HepG2 (cell line): ENCODE results near the gene ZKSCAN3.

ENCODE experiments used
- ELF3 ChIP-seq: IDR thresholded peaks from 2 replicates; pipeline ENCODE4 v1.6.1; 2016; ENCODE audit warnings: missing genetic modification reagents, missing compliant biosample characterization
- ELF4 ChIP-seq: sonication (generic); formaldehyde crosslinking; IDR thresholded peaks from 2 replicates; pipeline ENCODE4 v1.5.0; 2020; ENCODE audit warnings: missing genetic modification reagents, mild to moderate bottlenecking, moderate library complexity, borderline replicate concordance
- KAT7 ChIP-seq: IDR thresholded peaks from 2 replicates; pipeline ENCODE4 v1.6.1; 2018; ENCODE audit warnings: borderline replicate concordance, missing compliant biosample characterization
- POLR2A ChIP-seq, 2 experiments: IDR thresholded peaks; 2 replicates each; pipeline ENCODE4 v1.6.1; 2011; ENCODE audit warnings: low read depth in 2 of 2, low read length in 2 of 2, mild to moderate bottlenecking in 1 of 2, moderate library complexity in 1 of 2; ENCODE audit not compliant: insufficient read depth in 1 of 2
- POLR2AphosphoS5 ChIP-seq: IDR thresholded peaks from 2 replicates; pipeline ENCODE4 v1.6.1; 2012; ENCODE audit warnings: low read depth, low read length
- ZNF124 ChIP-seq: sonication (generic); formaldehyde crosslinking; IDR thresholded peaks from 2 replicates; pipeline ENCODE4 v1.4.0; 2020; ENCODE audit warnings: missing genetic modification reagents
- ZNF143 ChIP-seq: sonication (generic); formaldehyde crosslinking; IDR thresholded peaks from 2 replicates; pipeline ENCODE4 v1.4.0; 2020; ENCODE audit warnings: missing genetic modification reagents
- ZNF274 ChIP-seq: sonication (generic); formaldehyde crosslinking; IDR thresholded peaks from 2 replicates; pipeline ENCODE4 v1.5.1; 2020; ENCODE audit warnings: mild to moderate bottlenecking, missing genetic modification reagents
- ZNF3 ChIP-seq: IDR thresholded peaks from 2 replicates; pipeline ENCODE4 v1.7.0; 2017; ENCODE audit warnings: inconsistent platforms
- ZNF407 ChIP-seq: sonication (generic); formaldehyde crosslinking; IDR thresholded peaks from one replicate; pipeline ENCODE4 v1.5.1; 2020; ENCODE audit warnings: mild to moderate bottlenecking, missing genetic modification reagents; ENCODE audit errors: not compliant biosample characterization
- ZNF510 ChIP-seq: sonication (generic); formaldehyde crosslinking; IDR thresholded peaks from 2 replicates; pipeline ENCODE4 v1.4.0; 2020; ENCODE audit warnings: low read depth, mild to moderate bottlenecking, missing genetic modification reagents
- ZSCAN22 ChIP-seq: sonication (generic); formaldehyde crosslinking; IDR thresholded peaks from 2 replicates; pipeline ENCODE4 v1.4.0; 2020; ENCODE audit warnings: mild to moderate bottlenecking, missing genetic modification reagents

- TF ChIP-seq POLR2AphosphoS5 (no peak), ZNF274 (no peak), ELF4 (CRISPR knock-in tag) (no peak), ELF3 (CRISPR knock-in tag) (no peak), POLR2A (IDR thresholded peaks at IDR 0.05; ENCODE audit: insufficient read depth in 1 of 2, low read depth in 2 of 2, low read length in 2 of 2) (no peak), KAT7 (CRISPR knock-in tag) (no peak), ZNF407 (CRISPR knock-in tag) (no peak), ZSCAN22 (CRISPR knock-in tag) (no peak), ZNF3 (CRISPR knock-in tag) (no peak), ZNF124 (no peak), ZNF510 (CRISPR knock-in tag) (no peak), ZNF143 (CRISPR knock-in tag) (no peak)
These were observed 1.3 kb downstream of the ZKSCAN3 start for GRCh38 chr6:28351087-28351486.
